Panc1 (cell line): ENCODE data around the gene ATP13A3. TPM values are rescaled to one million over a fixed set of nuclear protein-coding genes. Genes with fewer than 3 reads are reported as not detected.

ENCODE experiments used
- ATAC-seq: fragments of 200-7000 bp; cut with Tn5 transposase; 2 replicates; pipeline ENCODE4 v1.9.1; 2020; ENCODE audit warnings: mild to moderate bottlenecking, moderate library complexity
- BruUV-seq: library from RNA; stranded (reverse); fragments of 400-500 nt; replicated peaks from 2 replicates; lab custom pipeline; 2021; lab: Mats Ljungman, UMichigan
- CTCF ChIA-PET: fragments of 300-600 bp; sonication (Branson Sonifier 250); formaldehyde crosslinking; loops from one replicate; lab custom pipeline; 2022; ENCODE audit warnings: antibody characterized with exemption; lab: Charles Lee
- POLR2A ChIA-PET: fragments of 300-600 bp; sonication (Branson Sonifier 250); formaldehyde crosslinking; loops from one replicate; lab custom pipeline; 2022; ENCODE audit warnings: antibody characterized with exemption; lab: Charles Lee
- DNase-seq: peaks from one replicate; pipeline ENCODE4 v3.0.0-alpha.2; 2010; ENCODE audit warnings: low read depth, low spot score
- H3K27ac ChIP-seq: 2 replicates; pipeline ENCODE4 v1.5.1; 2011; ENCODE audit warnings: mild to moderate bottlenecking, low read length, inconsistent platforms
- H3K27me3 ChIP-seq: fragments of 200-500 bp; sonication (Bioruptor generic); 2 replicates; pipeline ENCODE4 v1.6.0; 2014; ENCODE audit warnings: low read length, inconsistent platforms; ENCODE audit not compliant: control insufficient read depth, insufficient read depth
- H3K36me3 ChIP-seq: fragments of 200-500 bp; sonication (Bioruptor generic); 2 replicates; pipeline ENCODE4 v1.5.1; 2014; ENCODE audit warnings: inconsistent platforms, mild to moderate bottlenecking, low read length, moderate library complexity; ENCODE audit not compliant: control insufficient read depth, insufficient read depth
- H3K4me1 ChIP-seq: 2 replicates; pipeline ENCODE4 v1.5.1; 2011; ENCODE audit warnings: inconsistent platforms, mild to moderate bottlenecking, low read length, moderate library complexity; ENCODE audit not compliant: control insufficient read depth, insufficient read depth
- H3K4me3 ChIP-seq, 2 experiments: 2 replicates each; pipeline ENCODE4 v1.5.1; 2011 to 2012; ENCODE audit warnings: low read depth in 2 of 2, low read length in 2 of 2, mild to moderate bottlenecking in 2 of 2, inconsistent platforms in 1 of 2, moderate library complexity in 1 of 2
- H3K9me3 ChIP-seq: fragments of 200-500 bp; sonication (Bioruptor generic); 2 replicates; pipeline ENCODE4 v1.5.1; 2014; ENCODE audit warnings: low read depth, mild to moderate bottlenecking, inconsistent platforms, low read length, moderate library complexity; ENCODE audit not compliant: control insufficient read depth, insufficient read depth
- CTCF ChIP-seq: fragments of 450-650 bp; IDR thresholded peaks from 2 replicates; pipeline ENCODE4 v1.5.1; 2017; ENCODE audit warnings: mild to moderate bottlenecking
- POLR2AphosphoS5 ChIP-seq: IDR thresholded peaks from 2 replicates; pipeline ENCODE4 v1.6.1; 2012; ENCODE audit warnings: mild to moderate bottlenecking, low read depth, low read length, moderate library complexity
- REST ChIP-seq, 2 experiments: IDR thresholded peaks; 2 replicates each; pipeline ENCODE4 v1.6.1; 2011 to 2012; ENCODE audit warnings: low read depth in 2 of 2, control low read depth in 1 of 2, low read length in 1 of 2, mild to moderate bottlenecking in 1 of 2, moderate library complexity in 1 of 2; ENCODE audit not compliant: insufficient read depth in 1 of 2
- SIN3A ChIP-seq: IDR thresholded peaks from 2 replicates; pipeline ENCODE4 v1.6.1; 2012; ENCODE audit warnings: low read depth, mild to moderate bottlenecking, low read length, moderate library complexity, borderline replicate concordance; ENCODE audit not compliant: insufficient read depth
- TCF7L2 ChIP-seq: IDR thresholded peaks from 2 replicates; pipeline ENCODE4 v1.6.1; 2011; ENCODE audit warnings: mild to moderate bottlenecking, low read depth, low read length, inconsistent platforms
- in situ Hi-C: cut with HindIII; loops from 2 replicates; pipeline ENCODE4 v1.10.0; 2016; ENCODE audit warnings: low sequenced_read_pairs, low pct_unique_long_range_greater_than_20kb
- intact Hi-C: fragments of 100-400 bp; cut with micrococcal nuclease; formaldehyde crosslinking; loops from one replicate; pipeline ENCODE4 v1.10.0; 2022; ENCODE audit not compliant: unreplicated experiment
- total RNA-seq: library from RNA; stranded (reverse); gene quantifications from one replicate; pipeline ENCODE4 v1.2.1, GENCODE V29; 2021; ENCODE audit not compliant: unreplicated experiment

ATP13A3 gene
- total RNA-seq, 1 experiment from 2014 or later: 169 TPM

DNA sequence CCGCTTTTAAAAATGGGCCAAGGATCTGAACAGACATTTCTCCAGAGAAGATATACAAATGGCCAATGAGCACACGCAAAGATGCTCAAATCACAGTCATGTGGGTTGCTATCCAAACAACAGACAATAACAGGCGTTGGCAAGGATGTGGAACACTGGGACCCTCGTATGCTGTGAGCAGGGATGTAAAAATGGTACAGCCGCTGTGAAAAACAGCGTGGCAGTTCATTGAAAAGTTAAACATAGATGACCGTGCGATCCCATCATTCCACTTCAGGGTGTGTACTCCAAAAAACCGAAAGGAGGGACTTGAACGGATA is 110.6 kb downstream of the ATP13A3 start:
- intact Hi-C loops: no loop called here
- no TSS peak for BruUV-seq
- Histone ChIP-seq H3K27ac (no peak overlapping the region), H3K36me3 (no peaks in the 10 kb centered on the region), H3K9me3 (no peaks in the 10 kb centered on the region), H3K4me3 (no peak overlapping the region), H3K27me3 (no peaks in the 10 kb centered on the region), H3K4me1 (no peaks in the 10 kb centered on the region)
- CTCF ChIA-PET: no interaction called here
- in situ Hi-C loops: no loop called here
- no peak for TF ChIP-seq SIN3A
- TF ChIP-seq TCF7L2: no peak
- no peak for TF ChIP-seq CTCF
- no peak for TF ChIP-seq REST (IDR thresholded peaks at IDR 0.05; ENCODE audit: insufficient read depth in 1 of 2, low read depth in 2 of 2, low read length in 1 of 2)
- TF ChIP-seq POLR2AphosphoS5: no peak
- ATAC-seq (no peak), DNase-seq (no peak)
- POLR2A ChIA-PET: interaction anchor here (0.7 kb wide), 1 partner anchor 463 kb away, joined by 4 read pairs; no protein-coding TSS in a partner anchor

DNA sequence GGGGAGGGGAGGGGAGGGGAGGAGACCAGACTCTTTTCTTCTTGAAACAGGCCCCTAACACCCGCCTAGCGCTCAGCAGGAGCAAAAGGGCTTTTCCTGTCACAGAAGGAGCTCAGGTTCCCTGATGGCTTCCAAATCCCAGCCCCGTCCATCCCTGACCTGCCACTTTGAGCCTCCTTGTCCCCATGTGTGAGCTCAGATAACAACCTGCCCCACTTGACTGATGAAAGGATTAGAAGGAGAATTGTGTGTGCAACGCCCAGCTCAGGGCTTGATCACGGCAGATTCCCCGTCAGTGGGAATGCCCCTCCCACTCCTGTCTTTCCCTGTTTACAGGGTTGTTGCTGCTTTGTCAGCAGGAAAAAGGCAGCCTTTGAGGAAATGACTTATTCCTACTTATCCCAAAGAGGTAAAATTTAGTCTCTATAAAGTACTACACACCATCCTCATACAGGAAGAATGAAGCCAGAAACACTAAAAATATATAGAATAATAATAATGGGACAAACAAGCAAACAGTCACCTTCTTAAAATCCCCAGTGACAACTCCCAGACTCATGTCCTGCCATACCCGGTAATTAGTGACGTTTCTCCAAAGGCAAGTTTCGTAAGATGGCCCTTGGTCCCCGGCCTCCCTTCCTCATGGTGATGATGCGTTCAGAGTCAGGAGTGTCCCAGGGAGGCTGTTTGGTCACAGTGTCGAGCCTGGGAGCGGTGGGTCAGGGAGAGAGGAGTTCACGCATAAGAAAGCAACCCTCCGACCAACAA is 111.1 kb downstream of the ATP13A3 start:
- TF ChIP-seq TCF7L2: no peak
- TF ChIP-seq REST (IDR thresholded peaks at IDR 0.05; ENCODE audit: insufficient read depth in 1 of 2, low read depth in 2 of 2, low read length in 1 of 2): no peak
- no peak for TF ChIP-seq CTCF
- TF ChIP-seq SIN3A: no peak
- no peak for TF ChIP-seq POLR2AphosphoS5
- H3K9me3 ChIP-seq: no peaks in the 10 kb centered on the region
- ChIA-PET CTCF (no interaction called here), POLR2A (interaction anchor here (0.6 kb wide), 1 partner anchor 64 kb away, joined by 3 read pairs; no protein-coding TSS in a partner anchor)
- no peaks in the 10 kb centered on the region for H3K36me3 ChIP-seq
- intact Hi-C loops: no loop called here
- in situ Hi-C loops: no loop called here
- no peaks in the 10 kb centered on the region for H3K4me1 ChIP-seq
- no TSS peak for BruUV-seq
- no peak overlapping the region for H3K27ac ChIP-seq
- no peak overlapping the region for H3K4me3 ChIP-seq
- H3K27me3 ChIP-seq: no peaks in the 10 kb centered on the region
- ATAC-seq: no peak
- no peak for DNase-seq
